VCaP (cell line): Measurements from ENCODE around the gene CFP.

Source experiments
- H3K27ac ChIP-seq: fragments of 450-650 bp; 2 replicates; pipeline ENCODE4 v1.5.1; 2017
- TF ChIP-seq, protein P1 (sequence below): fragments of 450-650 bp; conservative IDR thresholded peaks from 2 replicates; pipeline ENCODE4 v1.5.1; 2017; ENCODE audit warnings: mild to moderate bottlenecking, moderate library complexity

The CFP gene

DNA sequence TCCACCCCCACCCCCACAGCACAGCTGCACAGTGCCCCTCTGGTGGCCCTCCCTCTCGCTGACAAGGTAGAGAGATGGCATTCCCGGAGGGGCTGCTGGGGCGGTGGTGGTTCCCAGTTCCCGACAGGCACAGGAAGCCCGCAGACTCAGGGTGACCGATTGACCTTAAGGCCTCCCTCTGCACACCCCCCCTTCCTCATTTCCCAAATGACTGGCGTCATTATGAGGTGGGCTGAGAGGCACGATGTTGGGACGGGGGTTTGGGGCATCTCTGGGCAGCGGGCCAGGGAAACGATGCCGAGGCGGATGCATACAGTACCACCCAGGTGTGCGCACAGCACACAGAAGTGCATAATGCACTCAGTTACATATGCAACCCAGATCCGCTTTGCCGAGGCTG, 51.0 kb downstream of the CFP start:
- TF ChIP-seq, protein P1, sequence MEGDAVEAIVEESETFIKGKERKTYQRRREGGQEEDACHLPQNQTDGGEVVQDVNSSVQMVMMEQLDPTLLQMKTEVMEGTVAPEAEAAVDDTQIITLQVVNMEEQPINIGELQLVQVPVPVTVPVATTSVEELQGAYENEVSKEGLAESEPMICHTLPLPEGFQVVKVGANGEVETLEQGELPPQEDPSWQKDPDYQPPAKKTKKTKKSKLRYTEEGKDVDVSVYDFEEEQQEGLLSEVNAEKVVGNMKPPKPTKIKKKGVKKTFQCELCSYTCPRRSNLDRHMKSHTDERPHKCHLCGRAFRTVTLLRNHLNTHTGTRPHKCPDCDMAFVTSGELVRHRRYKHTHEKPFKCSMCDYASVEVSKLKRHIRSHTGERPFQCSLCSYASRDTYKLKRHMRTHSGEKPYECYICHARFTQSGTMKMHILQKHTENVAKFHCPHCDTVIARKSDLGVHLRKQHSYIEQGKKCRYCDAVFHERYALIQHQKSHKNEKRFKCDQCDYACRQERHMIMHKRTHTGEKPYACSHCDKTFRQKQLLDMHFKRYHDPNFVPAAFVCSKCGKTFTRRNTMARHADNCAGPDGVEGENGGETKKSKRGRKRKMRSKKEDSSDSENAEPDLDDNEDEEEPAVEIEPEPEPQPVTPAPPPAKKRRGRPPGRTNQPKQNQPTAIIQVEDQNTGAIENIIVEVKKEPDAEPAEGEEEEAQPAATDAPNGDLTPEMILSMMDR, result no peak
- no peak overlapping the region for H3K27ac ChIP-seq

DNA sequence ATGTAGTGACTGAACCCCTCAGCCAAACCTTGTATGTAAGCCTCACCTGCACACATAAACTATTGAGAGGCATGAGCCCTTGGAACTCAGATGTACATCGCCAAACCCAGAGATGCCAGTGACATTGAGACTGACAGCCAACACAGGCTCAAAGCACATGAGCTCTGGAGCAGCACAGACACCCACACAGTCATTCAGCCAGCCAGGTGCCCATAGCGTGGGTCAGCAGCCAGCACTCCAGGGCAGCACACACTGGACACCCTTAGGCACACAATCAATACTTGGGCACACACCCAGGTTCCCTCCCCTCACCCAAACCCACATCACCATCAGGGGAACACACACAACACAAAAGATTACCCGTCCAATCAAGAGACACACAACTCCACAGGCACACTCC, 51.8 kb downstream of the CFP start:
- no peak overlapping the region for H3K27ac ChIP-seq
- TF ChIP-seq, protein P1, result no peak

DNA sequence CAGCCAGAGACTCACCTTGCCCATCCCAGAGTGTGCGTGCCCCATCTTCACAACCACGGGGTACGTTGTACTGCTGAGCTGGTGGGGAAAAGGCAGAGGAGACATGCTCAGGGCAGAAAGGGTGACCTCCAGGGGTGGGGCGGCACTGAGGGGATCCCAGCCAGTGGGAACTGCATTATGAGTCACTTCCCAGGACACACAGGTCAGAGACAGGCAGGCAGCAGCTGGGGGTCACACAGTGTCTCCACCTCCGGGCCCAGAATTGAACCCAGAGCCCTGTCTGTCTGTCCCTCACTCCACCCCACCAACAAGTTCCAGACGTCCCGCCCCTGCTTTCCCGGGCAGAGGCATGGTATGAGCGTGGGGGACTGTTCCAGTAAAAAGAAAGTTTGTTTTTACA, 52.3 kb downstream of the CFP start:
- no peak overlapping the region for H3K27ac ChIP-seq
- TF ChIP-seq, protein P1, result no peak

DNA sequence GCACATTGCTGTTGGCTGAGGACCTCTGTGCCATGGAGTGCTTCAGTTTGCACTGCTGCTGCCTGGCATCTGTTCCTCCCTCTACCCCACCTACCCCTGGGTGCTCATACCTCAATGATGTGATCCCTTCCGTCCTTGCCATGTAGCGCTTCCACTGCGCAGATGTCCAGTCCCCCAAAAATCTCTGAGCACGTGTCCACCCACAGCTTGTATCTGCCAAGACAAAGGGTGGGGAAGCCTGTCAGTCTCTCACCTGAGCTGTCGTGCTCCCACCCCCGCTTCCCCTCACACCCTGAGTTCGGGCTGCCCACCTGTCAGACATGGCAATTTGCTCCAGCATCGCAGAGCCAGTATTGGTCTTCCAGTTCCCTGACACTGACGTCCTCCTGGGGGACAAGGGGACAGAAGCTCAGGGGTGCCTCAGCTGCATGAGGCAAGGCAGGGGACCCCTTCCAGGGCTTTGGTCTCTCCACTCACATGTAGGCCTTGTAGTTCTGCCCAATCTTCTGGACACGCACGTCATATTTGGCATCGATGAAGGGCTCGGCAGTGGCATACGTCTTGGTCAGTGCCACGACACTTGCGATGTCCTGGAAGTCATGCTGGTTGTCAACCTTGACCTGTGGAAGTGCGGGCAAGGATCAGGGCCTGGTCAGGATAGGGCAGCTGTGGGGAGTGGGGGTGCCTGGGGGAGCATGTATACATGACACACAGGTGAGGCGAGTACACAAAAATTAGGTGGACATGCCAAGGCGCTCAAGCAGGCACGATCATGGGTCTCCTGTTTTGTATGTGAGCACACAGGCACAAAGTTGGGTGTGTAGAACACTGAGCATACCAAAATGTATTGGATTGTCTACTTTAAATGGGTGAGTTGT, 53.5 kb downstream of the CFP start:
- TF ChIP-seq, protein P1, result no peak

DNA sequence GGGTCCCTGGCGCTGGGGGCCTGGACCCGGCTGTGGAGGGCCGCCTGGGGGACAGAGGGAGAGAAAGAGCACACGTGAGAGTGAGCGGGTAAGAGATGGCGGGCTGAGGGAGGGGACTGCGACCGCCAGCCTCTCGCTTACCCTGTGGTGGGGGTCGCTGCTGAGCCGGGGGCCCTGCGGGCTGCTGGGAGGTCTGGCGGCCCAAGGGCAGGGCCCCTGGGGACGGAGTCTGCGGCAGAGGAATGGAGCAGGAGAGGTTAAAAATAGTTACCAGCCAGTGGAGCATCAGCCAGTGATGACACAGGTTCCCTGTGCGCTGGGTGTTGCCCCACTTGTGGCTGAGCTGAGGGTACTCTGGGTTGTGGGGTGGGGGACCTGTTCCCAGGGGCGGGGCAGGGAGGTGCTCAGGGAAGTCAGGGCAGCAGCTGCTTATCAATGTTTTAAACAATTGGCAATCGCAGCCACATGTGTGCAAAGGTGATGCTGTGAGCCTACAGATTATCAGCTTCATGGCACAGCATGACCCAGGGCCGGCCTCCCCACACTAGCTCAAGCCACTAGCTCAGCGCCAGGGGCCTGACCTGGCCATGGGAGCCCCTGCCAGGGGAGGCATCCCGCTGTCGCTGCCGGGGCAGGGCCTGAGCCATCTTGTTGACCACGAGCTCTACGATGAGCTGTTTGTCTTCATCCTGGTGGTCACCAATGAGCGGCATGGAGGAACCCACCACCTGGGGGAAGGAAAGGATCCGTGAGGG, 55.0 kb downstream of the CFP start:
- TF ChIP-seq, protein P1, result no peak
- no peak overlapping the region for H3K27ac ChIP-seq

More for the DNA sequence above, 53.5 kb downstream of the CFP start:
- no peak overlapping the region for H3K27ac ChIP-seq

DNA sequence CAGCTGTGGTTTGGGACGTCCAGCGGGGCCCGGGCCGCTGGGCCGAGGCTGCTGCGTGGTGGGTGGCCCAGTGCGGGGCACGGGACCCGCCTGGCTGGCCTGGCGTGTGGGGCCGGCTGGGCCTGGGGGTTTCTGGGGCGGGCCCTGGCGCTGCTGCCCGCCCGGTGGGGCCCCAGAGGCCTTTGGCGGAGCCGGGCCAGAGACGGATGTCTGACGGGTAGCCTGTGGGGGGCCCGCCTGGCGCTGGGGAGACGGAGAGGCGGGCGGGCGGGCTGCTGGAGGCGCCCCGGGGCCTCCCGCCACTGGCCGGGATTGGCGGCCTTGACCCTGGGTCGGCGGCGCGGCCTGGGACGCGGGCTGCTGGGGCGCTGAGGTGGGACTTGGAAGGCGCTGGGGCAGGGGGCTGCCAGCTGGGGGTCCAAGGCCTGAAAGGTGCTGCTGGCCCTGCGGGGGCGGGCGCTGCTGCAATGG, 55.6 kb downstream of the CFP start:
- no peak overlapping the region for H3K27ac ChIP-seq
- TF ChIP-seq, protein P1, result no peak

DNA sequence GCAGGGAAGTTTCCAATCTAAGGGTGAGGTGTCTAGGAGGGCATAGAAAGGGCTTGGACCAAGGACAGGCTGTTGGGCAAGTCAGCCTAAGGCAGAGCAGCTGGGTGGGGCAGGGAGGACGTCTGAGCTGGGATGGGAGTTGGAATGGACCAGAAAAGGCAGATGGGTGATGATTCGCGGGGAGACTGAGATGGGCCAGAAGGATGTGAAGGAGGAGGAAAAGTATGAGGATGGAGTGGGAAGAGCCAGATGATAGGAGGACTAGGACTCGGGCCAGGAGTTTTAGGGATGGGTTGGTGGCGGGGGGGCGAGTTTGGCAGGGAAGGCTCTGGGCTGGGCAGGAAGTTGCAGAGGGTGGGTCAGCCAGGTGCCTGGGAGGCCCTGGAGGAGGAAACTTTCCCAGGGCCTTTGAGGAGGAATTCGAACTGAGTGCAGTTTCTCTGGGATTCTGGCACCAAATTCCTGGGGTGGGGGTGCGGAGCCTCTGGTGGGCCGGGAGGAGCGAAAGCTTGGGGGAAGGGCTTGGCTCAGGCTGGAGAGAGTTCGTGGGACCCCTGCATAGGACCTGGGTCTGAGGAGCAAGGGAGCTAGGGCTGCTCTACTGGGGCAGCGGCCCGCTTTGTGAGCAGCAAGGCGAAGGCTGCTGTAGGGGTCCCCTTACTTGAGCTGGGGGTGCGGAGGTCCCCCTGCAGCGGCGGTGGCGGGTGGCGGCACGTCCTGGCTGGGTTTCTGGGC, 56.2 kb downstream of the CFP start:
- H3K27ac ChIP-seq, result no peak overlapping the region

More for the DNA sequence above, 56.2 kb downstream of the CFP start:
- TF ChIP-seq, protein P1, result no peak
